ENCODE measurements around the gene EGLN3. TPM values are rescaled to one million over a fixed set of nuclear protein-coding genes. Genes with fewer than 3 reads are reported as not detected.
"Not testable (repeated sequence)": the region's sequence is repeated elsewhere in the genome, so short reads cannot be mapped to it uniquely, and the experiment has no call there.

The EGLN3 gene
- total RNA-seq, 2 experiments from 2014 or later = 1.1 to 1.3 TPM

DNA sequence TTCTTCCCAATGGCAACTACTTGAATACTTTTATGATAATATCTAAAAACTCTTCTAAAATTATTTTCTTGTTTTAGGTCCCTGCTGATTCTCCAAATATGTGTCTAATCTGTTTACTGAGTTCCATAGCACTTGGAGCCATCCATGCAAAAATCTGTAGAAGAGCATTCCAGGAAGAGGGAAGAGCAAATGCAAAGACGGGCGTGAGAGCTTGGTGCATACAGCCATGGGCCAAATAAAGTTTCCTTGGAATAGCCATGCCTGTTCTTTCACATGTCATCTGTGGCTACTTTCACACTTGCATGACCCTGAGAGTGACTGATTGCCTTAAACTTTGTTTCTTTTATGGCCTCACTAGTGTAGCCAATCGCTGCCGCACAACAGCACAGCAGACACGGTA is 13.0 kb upstream of the EGLN3 start:
- CTCF ChIA-PET = no interaction called here
- POLR2A ChIA-PET = no interaction called here

DNA sequence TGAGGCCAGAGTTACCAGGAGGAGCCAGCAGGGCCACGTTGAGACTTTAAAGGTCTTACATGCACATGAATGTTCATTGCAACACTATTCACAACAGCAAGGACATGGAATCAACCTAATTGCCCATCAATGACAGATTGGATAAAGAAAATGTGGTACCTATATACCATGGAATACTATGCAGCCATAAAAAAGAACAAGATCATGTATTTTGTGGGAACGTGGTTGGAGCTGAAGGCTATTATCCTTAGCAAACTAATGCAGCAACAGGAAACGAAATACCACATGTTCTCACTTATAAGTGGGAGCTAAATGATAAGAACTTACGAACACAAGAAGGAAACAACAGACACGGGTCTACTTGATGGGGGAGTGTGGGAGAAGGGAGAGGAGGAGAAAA is 11.6 kb upstream of the EGLN3 start:
- POLR2A ChIA-PET, CTCF ChIA-PET: not testable (repeated sequence)

- ChIA-PET POLR2A (no interaction called here), CTCF (no interaction called here)
These were observed 11.1 kb upstream of the EGLN3 start for GRCh38 chr14:33962016-33962415.

GRCh38 chr14:33959692-33960151 is 8.8 kb upstream of the EGLN3 start:
- ChIA-PET POLR2A (no interaction called here), CTCF (no interaction called here)

- ChIA-PET CTCF (no interaction called here), POLR2A (no interaction called here)
These were observed 7.8 kb upstream of the EGLN3 start for GRCh38 chr14:33958605-33959226.

- CTCF ChIA-PET = no interaction called here
- POLR2A ChIA-PET = no interaction called here
These were observed 7.1 kb upstream of the EGLN3 start for GRCh38 chr14:33957993-33958392.

- CTCF ChIA-PET = no interaction called here
These were observed 6.4 kb upstream of the EGLN3 start for GRCh38 chr14:33957299-33957698.

GRCh38 chr14:33956640-33957039 is 5.8 kb upstream of the EGLN3 start:
- ChIA-PET POLR2A (no interaction called here), CTCF (no interaction called here)

More at GRCh38 chr14:33957299-33957698, 6.4 kb upstream of the EGLN3 start:
- POLR2A ChIA-PET = no interaction called here

DNA sequence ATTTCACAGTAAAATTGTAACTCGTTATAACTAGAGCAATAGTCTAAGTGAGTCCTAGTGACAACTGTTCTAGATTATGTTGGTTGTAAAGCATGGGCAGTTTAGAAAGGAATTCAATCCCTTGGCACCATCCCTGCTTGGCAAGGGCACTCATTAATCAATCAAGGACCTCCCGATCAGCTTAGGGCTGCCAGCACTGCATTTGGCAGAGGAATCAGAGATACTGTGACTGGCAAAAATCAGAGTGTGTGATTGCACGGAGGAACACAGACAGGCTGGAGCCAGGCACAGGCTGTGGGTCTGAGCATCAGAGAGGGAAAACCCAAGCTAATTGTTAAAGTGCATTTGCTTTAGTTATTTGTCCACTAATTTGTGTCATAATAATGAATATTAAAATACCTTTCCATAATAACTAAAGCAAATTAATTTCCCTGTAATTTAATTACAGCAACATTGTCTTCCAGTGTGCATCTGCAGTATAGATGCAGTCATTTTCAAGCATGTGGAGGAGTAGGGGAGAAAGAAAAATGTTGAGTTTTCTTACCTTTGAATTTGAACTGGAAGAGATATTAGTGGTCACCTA is 3.2 kb upstream of the EGLN3 start:
- CTCF ChIA-PET = interaction anchor here (0.6 kb wide), 1 partner anchor 217 kb away, joined by 3 read pairs; no protein-coding TSS in a partner anchor
- POLR2A ChIA-PET = no interaction called here

GRCh38 chr14:33952541-33952940 is 1.7 kb upstream of the EGLN3 start:
- CTCF ChIA-PET = interaction anchor here (0.6 kb wide), 1 partner anchor 483 kb away, joined by 3 read pairs; no protein-coding TSS in a partner anchor
- POLR2A ChIA-PET = no interaction called here

DNA sequence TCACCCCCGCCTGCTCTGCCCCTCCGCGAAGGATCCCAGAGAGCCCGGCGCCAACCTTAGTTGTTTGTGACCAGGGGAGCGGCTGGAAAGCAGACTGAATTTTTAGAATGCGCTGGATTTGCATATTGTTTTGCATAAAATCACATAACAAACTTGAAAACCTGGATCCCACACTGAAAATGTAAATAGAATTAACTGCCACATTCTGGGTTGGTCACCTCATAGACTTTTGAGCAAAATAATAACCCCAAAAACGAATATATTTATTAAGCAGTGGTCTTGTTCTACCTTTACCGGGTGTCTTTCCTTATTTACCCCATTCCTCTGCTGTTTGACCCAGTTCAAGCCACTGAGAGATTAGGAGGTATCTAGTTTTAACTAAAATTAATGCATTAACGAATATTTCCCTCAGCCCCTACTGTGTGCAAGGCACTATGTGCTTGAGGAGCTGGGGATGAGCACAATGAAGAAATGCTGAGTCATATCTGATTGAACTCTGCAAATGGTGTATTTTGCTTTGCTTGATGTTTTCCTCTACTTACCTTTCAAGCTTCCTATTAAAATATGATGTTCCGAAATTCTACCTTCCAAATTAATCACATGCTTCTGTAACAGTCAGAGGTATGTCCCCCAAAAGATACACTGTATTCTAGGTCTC is 438 bp upstream of the EGLN3 start:
- CTCF ChIA-PET = interaction anchor here (0.7 kb wide), 1 partner anchor 46 kb away, joined by 3 read pairs; no protein-coding TSS in a partner anchor

DNA sequence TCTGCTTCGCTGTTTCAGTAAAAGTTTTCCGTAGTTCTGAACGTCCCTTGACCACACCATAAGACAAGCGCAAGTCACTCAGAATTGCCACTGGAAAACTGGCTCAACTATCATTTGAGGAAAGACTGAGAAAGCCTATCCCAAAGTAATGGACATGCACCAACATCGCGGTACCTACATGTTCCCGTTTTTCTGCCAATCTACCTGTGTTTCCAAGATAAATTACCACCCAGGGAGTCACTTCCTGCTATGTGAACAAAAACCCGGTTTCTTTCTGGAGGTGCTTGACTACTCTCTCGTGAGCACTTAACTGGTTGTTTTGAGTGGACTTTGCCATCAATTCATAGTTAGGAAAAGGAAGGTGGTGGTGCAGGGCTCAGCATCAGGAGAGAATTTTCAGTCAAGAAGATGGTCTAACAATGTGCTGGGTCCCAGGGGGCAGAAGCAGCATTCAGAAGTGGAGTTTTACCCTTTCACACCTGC is 1.4 kb downstream of the EGLN3 start:
- ChIA-PET POLR2A (no interaction called here), CTCF (no interaction called here)

More for the DNA sequence above, 438 bp upstream of the EGLN3 start:
- POLR2A ChIA-PET = interaction anchor here (0.6 kb wide), 1 partner anchor 263 kb away, joined by 3 read pairs; no protein-coding TSS in a partner anchor

DNA sequence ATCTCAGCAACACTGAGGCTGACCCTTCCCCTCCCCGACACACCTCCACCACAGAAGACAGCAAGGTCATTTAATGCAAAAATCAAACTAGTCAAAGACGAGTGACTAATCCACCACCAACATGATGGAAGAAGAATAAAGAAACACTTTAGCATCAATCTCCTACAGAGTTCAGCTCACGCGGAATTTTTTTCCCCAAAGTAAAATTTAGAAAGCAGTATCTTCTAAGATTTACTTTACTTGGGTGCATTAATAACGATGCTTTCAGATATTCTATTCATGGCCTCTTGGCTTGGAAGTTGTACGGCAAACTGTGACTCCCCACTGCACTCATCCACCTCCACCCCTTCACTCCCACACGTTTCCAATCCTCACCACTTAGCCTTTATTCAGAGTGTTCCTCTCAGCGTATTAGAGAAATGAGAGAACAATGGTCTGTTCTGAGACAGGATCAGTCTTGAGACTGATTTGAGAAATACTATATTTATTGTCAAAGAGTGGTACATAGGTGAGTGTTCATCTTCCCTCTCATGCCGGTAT is 1.9 kb downstream of the EGLN3 start:
- ChIA-PET CTCF (no interaction called here), POLR2A (no interaction called here)

- CTCF ChIA-PET = no interaction called here
- POLR2A ChIA-PET = no interaction called here
These were observed 2.6 kb downstream of the EGLN3 start for GRCh38 chr14:33948145-33948868.

DNA sequence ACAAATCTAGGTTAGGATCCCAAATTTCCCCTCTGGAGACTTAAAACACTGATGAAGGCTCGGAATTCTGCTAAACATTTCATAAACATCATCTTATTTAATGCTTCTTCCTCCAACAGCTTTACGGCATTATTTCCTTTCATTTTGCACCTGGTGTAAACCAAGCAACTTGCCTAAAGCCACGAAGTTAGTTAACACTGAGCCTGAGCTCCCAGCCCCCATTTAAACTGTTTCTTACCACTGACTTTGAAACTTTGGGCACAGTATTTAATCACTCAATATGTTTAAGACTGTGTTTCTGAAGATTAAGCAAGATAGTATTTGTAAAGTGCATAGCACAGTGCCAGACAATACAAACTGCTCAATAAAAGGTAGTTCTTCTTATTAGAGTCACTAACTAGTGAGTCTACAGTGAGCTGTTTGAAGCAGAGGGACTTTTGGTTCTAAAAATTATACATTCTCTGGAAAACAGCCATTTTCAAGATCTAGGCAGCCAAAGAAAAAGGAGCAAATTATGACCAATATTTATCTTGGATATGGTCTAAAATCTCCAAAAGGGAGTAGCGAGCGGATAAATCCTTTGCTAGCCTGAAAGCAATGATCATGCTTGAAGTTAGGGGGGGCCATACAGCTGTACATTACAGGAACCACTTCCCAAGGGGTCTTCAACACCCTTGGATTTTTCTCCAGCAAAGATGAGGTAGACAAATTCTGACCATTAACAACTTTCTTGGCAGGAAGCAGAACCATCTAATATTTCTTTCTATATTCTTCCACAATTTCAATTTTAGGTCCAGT is 4.0 kb downstream of the EGLN3 start:
- CTCF ChIA-PET = no interaction called here

DNA sequence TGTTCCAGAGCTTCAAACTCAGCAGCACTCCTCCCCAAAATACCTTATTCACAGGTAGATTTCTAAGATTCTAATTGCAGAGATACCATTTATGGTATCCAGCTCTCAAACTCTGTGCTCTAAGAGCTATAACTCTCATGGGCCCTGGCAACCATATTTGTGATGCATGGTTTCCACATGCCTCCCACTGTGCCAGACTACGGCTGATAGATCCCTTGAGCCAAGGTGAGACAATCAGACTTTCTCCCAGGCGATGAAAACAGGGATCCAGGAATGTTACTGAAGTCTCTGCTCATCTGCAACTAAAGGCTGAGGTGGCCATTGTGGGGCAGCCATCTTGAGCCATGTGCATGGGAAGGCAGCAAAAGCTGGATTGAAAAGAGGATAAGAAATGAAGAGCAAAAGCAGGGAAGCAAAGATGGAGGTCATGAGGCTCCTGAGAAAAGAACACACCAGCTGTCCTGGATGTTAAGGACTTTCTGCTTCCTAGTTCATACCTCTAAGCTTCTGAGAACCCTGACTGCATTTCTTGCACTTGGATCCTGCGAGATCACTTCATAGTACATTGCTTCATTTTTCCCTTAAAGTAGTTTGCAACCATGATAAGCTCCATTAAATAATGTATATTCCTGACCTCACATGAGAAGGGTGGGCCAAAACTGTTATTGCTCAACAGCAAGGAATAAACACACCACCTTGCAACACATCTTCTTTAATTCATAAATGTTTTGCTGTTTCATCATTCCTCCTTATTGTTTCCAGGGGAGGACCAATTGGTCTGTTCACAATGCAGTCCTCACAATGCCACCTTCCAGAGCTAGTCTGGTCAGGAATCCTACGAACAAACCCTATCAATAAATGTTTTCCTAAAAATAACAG is 5.4 kb downstream of the EGLN3 start:
- POLR2A ChIA-PET = no interaction called here
- CTCF ChIA-PET = no interaction called here

More for the DNA sequence above, 4.0 kb downstream of the EGLN3 start:
- POLR2A ChIA-PET = no interaction called here

DNA sequence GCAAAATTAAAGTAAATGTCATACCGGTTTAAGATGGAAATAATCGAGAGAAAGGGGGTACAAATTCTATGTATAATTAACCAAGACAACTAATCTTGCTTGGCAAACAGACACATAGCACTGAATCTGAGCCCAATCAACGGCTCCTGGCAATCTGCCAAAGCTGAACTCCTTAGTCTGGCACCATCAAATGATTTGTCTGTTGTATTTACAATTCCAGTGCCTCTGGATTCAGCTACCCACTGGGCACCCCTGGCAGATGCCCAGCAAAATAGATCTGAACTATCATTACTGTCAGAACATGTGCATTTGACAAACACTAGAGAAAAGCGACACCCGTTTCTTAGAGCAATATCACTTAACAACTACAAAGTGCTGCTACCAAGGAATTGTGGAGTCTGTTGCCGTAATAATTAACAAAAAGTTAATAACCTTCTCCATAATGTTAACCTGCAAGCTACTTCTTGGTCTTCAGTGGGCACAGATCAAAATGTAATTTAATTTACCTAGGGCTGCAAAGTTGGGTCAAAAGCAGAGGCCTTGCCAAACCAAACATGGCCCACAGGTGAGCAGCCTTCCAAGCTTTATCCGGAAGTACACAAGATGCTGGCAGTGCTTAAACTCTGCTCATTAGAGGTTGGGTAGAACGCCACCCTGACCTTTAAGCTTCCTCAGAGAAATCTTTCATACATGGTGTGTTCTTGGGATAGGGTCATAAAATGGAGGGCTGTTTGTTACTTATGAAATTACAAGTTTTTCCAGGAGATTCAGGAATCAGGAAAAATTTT is 7.6 kb downstream of the EGLN3 start:
- CTCF ChIA-PET = no interaction called here

DNA sequence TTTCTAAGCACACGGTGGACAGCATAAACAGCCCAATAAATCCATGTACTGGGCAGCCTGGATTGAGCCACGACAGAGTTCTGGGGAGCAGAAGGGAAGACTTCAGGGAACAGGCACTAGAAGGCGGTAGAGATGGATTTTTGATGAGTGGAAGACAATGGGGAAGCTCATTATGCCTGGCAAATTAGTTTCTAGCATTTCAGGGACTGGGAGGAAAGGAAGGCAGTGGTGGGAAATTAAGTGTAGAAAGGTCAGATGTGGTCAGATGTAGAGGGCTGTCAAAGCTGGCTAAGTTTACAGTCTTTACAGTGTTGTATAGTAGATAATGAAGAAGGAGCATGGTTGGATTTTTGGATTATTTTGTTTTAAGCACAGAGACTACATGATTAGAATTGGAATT is 9.2 kb downstream of the EGLN3 start:
- POLR2A ChIA-PET = no interaction called here

More for the DNA sequence above, 7.6 kb downstream of the EGLN3 start:
- POLR2A ChIA-PET = no interaction called here

More for the DNA sequence above, 9.2 kb downstream of the EGLN3 start:
- CTCF ChIA-PET = interaction anchor here (0.6 kb wide), 1 partner anchor 20 kb away, joined by 3 read pairs; no protein-coding TSS in a partner anchor
